Heart left ventricle (tissue), 13 donors: ENCODE results near the gene BLTP2.

Experiments
- POLR2A ChIP-seq, 2 donors: fragments of 450-650 bp; IDR thresholded peaks; one replicate each; pipeline ENCODE4 v1.6.1; 2017; ENCODE audit warnings: antibody characterized with exemption in 2 of 2, mild to moderate bottlenecking in 2 of 2, moderate library complexity in 2 of 2
- TF ChIP-seq, protein P1 (sequence below), 12 donors: fragments of 200-600 bp; sonication (generic) in 4 of 12; IDR thresholded peaks; one replicate each; pipeline versions ENCODE4 v1.5.0 to v1.8.0; 2018 to 2022; ENCODE audit warnings: antibody characterized with exemption in 12 of 12, mild to moderate bottlenecking in 5 of 12
- donor health status: ischemic (EF 13 %, LVEDD 7.1; RV severe dilation, severe dysfunction).
- donor health status: DM: no; HTN: yes; CAD: no.
- donor health status: DM: no; HTN: no; CAD: no.
- donor health status: ischemic (EF 25% LVEDD 6.9; RV normal size, moderate dysfunction).
- donor health status: ischemic (EF 25% LVEDD 5.7; RV mildly dilated, moderate dysfunction).
- donor health status: ischemic (EF 35%, LVEDD 5.7; RV mildly dilated, moderate dysfunction).
- donor health status: nonischemic (EF 11% LVEDD 7.7; RV severe dilation, severe dysfunction).
- donor health status: DM: yes; HTN: yes; CAD: no.
- donor health status: PGD.
- donor health status: ischemic (EF 29% LVEDD 5.4; RV normal size, mild dysfunction).
- donor health status: nonischemic (EF 23%, LVEDD 6.1; RV moderate dilation, normal function).

DNA sequence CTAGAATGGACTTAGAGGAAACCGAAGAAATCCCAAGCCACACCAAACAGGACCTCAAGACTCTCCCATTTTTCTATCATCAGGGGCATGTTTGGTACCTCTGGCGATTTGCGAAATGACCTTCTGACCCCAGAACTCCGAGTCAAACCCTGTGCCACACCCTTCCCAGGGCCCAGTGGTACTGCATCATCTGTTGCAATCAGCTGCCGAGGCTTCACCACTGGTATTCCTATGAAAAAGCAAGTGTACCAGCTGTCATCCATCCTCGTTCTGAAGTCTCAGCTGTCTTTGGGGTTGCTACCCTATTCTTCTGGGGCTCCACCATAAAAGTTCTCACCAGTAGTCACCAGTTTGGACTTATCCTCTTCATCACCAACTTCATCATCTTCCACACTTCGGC is 28.7 kb downstream of the BLTP2 start:
- TF ChIP-seq, protein P1, sequence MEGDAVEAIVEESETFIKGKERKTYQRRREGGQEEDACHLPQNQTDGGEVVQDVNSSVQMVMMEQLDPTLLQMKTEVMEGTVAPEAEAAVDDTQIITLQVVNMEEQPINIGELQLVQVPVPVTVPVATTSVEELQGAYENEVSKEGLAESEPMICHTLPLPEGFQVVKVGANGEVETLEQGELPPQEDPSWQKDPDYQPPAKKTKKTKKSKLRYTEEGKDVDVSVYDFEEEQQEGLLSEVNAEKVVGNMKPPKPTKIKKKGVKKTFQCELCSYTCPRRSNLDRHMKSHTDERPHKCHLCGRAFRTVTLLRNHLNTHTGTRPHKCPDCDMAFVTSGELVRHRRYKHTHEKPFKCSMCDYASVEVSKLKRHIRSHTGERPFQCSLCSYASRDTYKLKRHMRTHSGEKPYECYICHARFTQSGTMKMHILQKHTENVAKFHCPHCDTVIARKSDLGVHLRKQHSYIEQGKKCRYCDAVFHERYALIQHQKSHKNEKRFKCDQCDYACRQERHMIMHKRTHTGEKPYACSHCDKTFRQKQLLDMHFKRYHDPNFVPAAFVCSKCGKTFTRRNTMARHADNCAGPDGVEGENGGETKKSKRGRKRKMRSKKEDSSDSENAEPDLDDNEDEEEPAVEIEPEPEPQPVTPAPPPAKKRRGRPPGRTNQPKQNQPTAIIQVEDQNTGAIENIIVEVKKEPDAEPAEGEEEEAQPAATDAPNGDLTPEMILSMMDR (IDR thresholded peaks at IDR 0.05) = no peak
- TF ChIP-seq POLR2A (IDR thresholded peaks at IDR 0.05) = no peak
